HG03432 (cell line): ENCODE measurements around the gene SCN3A.

Experiments
- ATAC-seq: cut with Tn5 transposase; IDR thresholded peaks from one replicate; pipeline ENCODE4 v1.9.1; 2021; ENCODE audit warnings: mild to moderate bottlenecking, moderate library complexity; ENCODE audit not compliant: unreplicated experiment

Gene SCN3A

DNA sequence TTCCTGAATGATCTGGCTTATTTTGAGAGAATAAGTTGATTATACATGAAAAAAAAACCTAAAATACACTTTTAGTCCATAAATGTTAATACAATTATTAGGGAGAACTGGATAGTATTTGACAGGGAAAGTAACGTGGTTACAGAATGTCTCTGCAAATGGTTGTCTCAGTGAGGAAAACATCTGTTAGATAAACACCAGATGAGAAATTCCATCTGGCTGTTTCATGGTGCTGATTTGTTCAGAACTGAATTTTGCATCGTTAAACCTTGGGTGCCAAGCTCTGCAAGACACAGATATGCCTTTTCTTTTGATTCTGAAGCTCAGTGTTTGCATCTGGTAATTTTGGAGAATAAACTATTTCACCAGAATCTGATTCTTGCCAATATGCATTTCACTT lies 90.4 kb downstream of the SCN3A start:
- no peak for ATAC-seq

DNA sequence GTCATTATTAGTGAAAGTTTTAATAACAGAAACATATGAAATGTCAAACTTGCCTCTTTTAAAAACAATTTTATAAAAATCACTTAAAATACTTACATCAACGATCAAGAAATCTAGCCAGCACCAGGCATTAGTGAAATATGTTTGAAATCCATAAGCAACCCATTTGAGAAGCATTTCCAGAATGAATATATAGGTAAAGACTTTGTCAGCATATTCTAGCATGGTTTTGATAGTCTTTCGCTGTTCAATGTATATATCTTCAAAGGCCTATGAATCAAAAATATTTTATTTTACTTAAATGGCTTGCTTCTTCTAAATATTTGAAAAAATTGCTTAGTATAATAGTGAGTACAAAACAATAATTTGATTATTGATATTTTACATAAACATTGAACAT lies 91.1 kb downstream of the SCN3A start:
- ATAC-seq: no peak

DNA sequence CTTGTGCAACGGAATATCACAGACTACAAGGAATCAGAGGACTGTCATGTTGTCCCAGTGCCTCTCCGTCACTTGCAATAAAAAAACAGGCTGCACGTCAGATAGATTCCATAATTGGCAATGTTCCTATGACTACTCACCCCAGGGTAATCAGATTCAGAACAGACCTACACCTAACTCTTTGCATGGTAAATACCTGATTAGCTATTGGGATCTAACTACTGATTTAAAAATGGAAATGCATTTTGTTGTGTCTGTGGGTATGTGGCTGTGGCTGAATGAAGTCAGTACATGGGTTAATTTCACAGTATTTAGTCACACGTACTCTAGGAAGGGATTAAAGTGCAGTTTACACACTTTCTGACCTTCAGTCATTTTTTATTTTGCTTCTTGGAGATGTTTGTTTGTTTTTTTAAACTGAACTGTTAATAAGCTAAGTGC lies 91.7 kb downstream of the SCN3A start:
- no peak for ATAC-seq

DNA sequence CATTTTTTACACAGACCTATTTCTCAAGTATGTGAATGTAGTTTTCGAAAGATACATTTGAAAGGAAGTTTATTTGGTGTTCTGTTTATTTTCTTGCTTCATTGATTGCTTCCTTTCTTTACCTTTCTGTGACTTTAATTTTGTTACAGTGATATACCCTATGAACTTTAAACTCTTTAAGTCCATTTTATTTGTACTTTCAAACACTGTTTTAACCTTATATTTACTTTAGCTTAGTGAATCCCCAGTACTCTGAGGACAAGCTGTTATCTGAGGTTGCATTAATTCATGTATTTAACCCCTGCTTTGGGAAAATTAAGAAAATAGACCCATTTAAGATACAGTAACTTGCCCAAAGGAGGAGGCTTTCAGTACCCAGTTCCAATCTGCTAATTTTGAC lies 93.5 kb downstream of the SCN3A start:
- no peak for ATAC-seq

DNA sequence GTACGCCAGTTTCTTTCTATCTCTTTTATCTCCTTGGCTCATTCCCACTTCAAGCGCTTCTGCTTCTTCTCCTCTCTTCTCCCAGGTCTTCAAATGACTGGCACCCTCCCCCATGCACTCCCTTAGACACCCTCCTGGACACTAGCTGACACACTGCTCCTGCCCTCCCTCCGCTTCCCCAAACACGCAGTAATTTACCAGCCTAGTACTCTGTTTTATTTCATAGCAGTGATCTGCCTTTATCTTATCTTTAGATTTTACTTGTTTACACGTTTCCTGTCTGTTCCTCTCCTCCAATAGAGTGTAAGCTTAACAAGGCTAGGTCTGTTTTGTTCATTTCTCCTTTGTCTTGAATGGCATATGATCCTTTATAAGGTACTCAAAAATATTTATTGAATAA lies 93.9 kb downstream of the SCN3A start:
- no peak for ATAC-seq

DNA sequence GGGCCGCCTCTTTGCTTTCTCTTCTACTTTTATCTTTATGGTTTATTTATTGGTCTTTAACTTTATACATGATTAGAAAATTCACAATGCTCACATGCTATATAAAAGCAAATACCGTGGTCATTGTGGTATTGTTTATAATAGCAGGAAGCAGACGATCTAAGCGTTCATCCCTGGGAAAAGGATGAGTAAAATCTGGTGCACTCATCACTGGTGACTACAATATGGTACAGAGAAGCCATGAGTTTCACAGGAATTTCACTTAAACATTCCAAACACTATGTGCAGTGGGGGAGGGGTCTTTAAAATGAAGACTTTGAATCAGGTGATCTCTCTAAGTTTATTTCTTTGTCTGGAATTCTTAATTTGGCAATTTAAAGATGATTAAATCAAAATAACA lies 97.9 kb downstream of the SCN3A start:
- ATAC-seq: no peak

DNA sequence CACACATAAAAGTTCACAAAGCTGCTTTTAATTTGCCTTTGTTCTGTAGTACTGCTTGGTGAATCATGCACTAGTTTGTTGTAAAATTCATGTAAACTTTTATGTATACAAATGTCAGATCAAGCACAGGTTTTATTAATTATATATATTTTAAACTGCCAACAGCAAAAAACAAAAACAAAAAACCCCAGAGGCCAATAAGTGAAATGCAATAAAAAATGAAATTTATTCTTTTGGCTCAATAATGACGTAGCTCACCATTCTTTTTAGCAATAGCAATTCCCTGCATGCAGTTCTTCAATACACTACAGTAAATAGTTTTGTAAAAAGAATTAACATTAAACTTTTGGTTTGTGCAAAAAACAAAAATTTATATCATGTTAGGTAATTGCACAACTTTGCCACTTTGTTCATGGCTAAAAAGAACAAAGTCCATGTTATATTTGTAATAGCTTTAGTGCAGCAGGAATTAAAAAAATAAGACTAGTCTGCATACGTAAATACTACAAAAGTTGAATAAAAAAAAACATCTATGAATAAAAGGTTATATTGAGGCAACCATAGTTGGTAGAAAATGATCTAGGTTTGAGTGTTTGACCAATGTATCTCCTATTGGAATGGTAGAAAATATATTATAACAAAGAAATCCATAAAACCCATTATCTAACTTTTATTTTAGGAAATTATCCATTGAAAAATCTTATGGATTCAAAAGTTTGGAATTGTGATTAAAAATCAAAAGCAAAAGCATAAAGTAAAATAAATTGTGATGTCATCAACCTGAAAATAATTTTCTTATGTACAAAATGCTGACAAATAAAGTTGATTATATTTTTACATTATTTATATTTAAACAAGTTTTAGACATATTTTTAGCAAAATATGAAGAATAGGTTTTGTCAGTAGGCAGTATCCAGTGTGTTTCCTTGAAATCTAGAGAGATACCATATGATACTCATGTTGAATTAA lies 115.6 kb downstream of the SCN3A start:
- ATAC-seq: no peak

DNA sequence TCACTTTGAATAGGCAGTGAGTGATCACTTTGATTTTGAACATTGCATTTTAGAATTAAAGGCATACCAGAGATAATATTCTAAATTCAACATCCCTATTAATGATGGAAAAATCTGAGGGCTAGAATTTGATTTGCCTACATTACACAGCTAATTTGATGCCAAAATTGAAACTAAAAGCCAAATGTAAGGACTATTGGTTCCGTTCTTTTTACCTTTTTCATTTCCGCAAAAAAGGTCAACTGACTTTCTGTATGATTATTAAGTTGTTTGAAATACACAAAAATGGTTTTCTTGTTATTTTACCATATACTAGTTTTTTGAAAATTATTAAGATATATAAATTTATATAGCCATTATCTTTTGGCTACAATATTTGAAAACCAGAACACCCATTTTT lies 117.5 kb downstream of the SCN3A start:
- ATAC-seq: no peak

DNA sequence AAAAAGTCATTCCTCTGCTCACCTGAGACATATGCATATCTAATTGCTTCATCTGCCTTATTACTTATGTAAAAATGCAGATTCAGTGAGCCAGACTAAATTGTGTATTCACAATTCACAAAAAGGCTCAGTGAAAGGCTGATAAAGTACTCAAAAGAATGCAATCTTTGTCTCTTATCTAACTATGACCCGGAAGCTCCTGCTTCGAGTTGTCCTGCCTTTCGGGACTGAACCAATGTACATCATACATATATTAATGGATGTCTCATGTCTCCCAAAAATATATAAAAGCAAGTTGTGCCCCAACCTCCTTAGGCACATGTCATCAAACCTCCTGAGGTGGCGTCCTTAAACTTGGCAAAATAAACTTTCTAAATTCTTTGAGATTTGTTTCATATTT lies 120.5 kb downstream of the SCN3A start:
- ATAC-seq: no peak

DNA sequence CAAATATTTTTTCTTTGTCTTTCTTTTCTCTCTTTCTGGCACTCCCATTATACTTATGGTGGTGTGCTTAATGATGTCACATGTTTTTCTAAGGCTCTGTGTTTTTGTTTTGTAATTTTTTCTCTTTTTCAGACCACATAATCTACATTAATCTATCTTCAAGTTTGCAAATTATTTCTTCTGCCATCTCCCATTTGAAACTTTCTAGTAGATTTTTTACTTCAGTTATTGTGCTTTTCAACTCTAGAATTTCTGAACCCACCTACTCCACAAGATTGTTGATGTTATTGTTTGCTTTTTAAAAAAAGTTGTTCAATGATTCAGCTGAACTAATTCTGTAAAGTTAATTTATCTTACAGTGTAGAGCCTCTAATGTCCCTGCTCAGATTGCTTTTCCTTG lies 121.4 kb downstream of the SCN3A start:
- no peak for ATAC-seq

DNA sequence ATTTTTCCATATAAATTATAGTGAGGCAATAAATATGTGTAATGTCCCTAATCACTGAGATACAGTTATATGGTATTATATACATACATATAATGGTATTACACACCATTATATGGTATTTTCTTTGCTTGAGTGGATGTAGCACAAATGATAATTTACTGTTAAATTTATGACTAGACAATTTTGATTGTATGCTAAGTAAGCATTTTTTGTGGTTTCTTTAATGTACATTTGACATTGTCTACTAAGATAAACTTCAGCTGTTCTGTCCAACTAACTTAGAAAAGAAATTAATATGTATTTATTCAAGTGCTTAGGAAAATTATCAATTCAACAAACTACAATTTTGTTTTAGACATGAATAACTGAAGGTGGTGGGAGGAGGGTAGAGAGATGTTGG lies 122.6 kb downstream of the SCN3A start:
- ATAC-seq: no peak

DNA sequence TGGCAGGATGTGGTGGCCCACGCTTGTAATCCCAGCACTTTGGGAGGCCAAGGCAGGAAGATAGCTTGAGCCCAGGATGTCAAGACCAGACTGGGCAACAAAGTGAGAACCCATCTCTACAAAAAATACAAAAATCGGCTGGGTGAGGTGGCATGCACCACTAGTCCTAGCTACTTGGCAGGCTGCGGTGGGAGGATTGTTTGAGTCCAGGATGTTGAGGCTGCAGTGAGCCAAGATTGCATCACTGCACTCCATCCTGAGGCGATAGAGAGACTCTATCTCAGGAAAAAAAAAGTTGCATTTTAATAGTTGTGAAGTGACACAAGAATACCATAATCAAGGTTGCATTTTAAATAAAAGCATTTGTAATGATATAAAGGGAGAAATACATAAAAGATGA lies 124.4 kb downstream of the SCN3A start:
- ATAC-seq: no peak

DNA sequence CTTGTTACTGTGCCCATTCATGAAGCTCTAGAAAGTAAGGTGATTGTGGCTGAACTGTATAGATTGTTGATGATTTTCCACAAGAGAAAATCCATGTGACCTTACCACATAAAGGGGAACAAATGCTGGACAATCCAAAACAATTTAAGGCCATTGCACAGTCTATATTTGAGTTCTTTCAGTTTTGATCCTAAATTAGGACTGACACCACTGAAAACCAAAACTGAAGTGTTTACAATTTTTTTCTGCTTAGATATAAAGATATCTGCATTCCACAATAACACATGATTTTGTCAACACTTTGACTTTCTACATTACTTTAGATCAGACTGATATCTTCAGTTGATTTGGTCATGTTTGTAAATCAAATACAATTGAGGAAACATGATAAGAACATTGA lies 124.9 kb downstream of the SCN3A start:
- ATAC-seq: no peak

DNA sequence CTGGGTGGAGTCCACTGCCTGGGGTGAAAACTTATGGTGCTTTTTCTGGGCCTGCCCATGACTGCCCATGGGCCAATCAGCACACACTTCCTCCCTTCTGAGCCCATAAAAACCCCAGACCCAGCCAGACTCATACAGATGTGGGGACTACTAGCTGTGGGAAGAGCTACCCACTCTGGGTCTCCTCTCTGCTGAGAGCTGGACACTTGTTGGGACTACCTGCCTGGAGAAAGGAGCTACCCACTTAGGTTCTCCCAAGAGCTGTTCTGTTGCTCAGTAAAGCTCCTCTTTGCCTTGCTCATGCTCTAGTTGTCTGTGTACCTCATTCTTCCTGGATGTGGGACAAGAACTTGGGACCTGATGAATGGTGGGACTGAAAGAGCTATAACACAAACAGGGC lies 129.0 kb downstream of the SCN3A start:
- no peak for ATAC-seq

DNA sequence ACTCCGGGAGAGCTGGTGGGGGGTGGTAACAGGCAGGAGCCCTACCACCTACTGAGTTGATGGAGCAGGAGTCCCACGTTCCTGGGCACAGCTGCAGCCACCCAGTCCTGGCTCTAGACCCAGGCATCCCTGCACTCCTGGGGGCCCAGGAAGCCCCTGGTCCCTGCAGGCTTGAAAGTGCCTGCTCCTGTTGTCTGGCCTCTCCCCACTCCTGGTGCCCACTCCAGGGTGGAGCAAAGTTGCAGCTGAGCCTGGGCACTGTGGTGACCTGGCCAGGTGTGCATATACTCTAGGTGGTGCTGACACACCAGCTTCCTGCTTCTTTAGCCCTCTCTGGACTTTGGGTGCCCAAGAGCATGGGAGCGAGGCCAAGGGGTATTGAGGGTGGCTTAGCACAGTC lies 129.5 kb downstream of the SCN3A start:
- ATAC-seq: no peak

DNA sequence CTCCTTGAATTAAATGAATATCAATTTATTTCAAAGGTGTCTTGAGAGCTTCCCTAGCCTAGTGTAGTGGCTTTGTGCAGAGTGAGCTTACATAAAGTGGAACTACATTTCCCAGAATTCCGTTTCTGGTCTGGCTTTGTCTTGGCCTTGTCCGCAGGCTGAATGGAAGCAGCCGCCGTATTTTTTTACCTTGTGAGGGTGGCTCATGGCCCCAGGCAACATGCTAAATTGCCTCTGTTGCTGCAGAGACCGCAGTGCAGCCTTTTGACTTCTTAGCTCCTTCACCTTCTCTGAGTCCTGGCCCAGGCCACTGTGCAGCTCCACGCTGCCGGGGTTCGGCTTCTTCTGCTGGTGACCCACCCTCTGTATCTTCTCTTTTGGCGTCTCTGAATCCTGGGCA lies 133.8 kb downstream of the SCN3A start:
- no peak for ATAC-seq

DNA sequence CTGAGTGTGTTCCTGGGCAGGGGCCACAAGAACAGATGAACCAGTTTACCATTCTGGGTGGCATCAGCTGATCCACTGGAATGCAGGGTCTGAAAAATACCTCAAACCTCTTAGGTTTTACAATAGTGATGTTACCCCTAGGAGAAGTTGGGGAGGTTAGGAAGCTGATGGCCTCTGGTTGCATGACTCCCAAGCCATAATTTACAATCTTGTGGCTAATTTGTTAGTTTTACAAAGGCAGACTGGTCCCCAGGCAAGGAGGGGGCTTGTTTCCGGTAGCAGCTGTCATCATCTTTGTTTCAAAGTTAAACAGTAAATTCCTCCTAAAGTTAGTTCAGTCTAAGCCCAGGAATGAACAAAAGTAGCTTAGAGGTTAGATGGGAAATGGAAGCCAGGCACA lies 134.7 kb downstream of the SCN3A start:
- no peak for ATAC-seq

DNA sequence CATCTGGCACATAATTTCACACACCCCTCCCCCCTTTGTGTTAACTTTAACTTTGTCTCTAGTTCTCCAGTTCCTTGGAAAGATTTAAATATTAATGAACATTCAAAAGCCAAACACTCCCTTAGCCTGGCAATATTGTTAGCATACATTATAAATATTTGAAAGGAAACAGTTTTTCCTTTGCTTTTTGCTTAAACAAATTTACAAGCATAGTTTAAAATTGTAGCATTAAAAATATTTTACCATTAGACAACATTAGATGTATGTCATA lies 135.4 kb downstream of the SCN3A start:
- no peak for ATAC-seq

DNA sequence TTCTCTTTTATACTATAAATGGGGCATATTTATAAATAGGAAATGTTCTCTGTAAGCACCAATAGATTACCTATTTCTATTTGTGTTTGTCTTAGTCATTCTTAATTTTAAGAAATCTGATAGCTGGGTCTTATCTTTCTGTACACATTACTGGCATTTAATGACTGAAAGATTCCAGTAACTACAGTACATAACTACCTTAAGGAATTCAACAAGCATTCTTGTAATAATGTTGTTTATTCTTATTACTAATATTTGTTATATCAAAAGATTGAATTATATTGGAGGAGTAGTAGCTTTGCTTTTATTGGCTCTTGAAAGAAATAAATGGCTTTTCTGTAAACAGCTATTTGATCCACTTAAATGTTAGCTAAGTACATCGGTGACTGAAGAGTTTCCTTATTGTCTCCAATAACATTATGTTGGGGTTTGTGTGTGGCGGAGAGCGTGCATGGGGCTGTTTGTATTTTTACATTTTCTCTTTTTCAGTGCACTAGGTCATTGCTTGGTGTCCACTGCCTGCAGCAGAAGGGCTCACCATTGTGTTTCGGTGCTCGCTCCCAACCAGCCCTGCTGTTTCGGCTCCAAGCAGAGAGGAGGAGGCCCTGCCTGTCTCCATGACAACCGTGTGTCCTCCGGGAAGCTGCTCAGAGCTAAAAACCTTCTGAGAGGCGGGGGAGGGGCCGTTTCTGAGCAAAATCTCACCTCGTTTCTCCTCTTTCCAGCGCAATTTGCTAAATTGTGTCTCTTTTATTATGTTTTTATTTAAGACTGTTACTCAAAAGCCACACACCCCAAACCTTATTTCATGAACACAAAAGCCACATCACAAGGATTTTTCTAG lies 136.0 kb downstream of the SCN3A start:
- no peak for ATAC-seq

DNA sequence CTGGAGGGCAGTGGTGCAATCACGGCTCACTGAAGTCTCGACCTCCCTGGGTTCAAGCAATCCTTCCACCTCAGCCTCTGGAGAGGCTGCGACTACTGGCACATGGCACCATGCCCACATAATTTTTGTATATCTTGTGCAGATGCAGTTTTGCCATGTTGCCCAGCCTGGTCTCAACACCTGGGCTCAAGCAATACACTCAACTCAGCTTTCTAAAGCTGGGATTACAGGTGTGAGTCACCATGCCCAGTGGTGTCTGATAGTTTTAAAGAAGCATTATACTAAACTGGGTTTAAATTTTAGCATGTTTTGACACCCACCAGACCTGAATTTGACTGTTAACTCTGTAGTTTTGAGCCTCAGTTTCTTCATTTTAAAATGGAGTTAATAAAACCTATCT lies 139.1 kb downstream of the SCN3A start:
- ATAC-seq: no peak

DNA sequence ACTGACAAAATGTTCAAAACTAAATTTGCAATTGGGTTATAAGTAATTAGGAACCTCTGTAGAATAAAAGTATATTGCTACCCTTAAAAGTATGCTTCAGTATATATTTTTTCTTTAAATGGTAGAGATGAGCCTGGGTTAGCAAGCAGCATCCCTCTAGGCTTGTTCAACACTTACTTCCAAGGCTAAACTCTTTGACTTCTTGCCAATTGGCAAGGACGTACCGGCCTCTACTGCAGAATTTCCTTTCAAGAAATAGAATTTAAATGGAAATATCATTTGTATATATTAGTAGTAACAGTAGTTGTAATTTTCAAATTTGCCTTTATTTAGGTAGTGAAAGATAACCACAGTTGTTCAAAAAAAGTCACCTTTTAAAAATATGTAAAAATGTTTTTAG lies 143.4 kb downstream of the SCN3A start:
- ATAC-seq: no peak
